NCI-H1105 (cell line): ENCODE data around the gene ALDH18A1.
"Not testable (repeated sequence)": the region's sequence is repeated elsewhere in the genome, so short reads cannot be mapped to it uniquely, and the experiment has no call there.

Experiments used
- DNase-seq: peaks from one replicate; lab custom pipeline; 2025; lab: John Stamatoyannopoulos, UW

Gene ALDH18A1

GRCh38 chr10:95656291-95657164 is at the start of gene ALDH18A1:
Gene ALDH18A1 (minus strand): TSS chr10:95656711. CDS start chr10:95653377, 3,334 bp downstream.
- DNase-seq: peak; percentile 21

DNA sequence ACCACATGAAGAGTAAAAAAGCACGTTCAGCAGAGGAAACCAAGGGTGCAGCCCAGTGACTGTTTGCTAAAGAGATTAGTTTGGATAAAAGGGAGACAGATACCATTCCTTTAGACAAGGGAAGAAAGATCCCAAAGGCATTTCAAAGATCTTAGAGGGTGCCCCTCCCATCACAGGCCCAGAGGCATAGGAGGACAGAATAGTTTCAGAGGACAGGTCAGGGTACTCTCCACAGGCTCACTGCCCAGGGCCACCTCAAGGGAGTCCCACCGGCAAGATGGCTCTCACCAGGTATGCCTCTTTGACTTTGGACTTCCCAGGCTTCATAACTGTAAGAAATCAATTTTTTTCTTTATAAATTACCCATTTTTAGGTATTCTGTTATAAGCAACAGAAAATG is 41.9 kb upstream of the ALDH18A1 start:
- DNase-seq: no peak

DNA sequence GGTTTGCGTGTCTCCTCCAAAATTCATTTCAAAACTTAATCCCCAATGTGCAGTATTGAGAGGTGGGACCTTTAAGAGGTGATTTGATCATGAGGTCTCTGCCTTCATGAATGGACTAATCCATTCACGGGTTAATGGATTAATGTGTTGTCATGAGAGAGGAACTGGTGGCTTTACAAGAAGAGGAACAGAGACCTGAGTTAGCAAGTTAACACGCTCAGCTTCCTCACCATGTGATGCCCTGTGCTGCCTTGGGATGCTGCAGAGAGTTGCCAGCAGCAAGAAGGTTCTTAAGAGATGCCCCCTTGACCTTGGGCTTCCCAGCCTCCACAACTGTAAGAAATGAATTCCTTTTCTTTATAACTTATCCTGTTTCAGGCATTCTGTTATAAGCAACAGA is 40.9 kb upstream of the ALDH18A1 start:
- no peak for DNase-seq

- no peak for DNase-seq
These were observed 38.2 kb upstream of the ALDH18A1 start for GRCh38 chr10:95694665-95695064.

- DNase-seq: peak; percentile 95
These were observed 37.4 kb upstream of the ALDH18A1 start, which contains the start of gene TCTN3 for GRCh38 chr10:95693668-95694534. Gene TCTN3 (minus strand): TSS chr10:95693927. CDS start chr10:95693899, 28 bp downstream.

DNA sequence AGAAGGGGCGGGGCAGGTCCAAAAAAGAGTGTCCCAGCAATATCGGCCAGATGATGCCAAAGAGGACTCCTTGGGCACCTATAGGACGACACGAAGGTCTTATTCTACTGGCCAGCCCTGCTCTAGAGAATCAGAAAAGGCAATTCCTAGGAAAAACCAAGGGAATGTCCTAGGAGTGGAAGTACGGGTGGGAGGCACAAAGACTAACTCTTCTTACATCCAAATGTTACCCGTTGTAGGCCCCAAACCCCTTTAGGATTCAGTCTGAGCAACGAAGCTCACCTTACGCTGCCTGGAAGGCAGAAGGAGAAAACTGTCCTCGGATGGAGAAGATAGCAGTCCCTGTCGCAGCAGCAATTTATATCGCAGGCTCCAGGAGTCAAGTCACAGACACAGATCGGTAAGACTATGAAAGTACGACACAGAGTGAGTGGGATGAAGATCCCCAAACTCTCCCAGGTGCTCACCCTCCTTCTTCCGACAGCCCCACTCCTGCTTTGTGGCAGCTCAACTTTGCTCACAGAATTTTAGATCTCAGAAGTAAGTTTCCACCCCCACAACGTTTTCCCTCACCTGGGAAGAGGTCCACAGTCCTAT is 36.7 kb upstream of the ALDH18A1 start:
- no peak for DNase-seq

- no peak for DNase-seq
These were observed 34.8 kb upstream of the ALDH18A1 start for GRCh38 chr10:95691281-95691680.

GRCh38 chr10:95688648-95689047 is 32.1 kb upstream of the ALDH18A1 start:
- no peak for DNase-seq

- no peak for DNase-seq
These were observed 27.5 kb upstream of the ALDH18A1 start for GRCh38 chr10:95683966-95684365.

GRCh38 chr10:95675403-95676116 is 19.0 kb upstream of the ALDH18A1 start:
- DNase-seq: no peak

- no peak for DNase-seq
These were observed 18.1 kb upstream of the ALDH18A1 start for GRCh38 chr10:95674643-95675042.

DNA sequence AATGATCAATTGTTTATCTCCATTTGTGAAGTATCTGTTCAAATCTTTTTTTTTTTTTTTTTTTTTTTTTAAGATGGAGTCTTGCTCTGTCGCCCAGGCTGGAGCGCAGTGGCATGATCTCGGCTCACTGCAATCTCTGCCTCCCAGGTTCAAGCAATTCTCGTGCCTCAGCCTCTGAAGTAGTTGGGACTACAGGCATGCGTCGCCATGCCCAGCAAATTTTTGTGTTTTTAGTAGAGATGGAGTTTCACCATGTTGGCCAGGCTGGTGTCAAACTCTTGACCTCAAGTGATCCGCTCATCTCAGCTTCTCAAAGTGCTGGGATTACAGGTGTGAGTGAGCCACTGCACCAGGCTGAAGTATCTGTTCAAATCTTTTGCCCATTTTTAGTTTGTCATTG is 16.1 kb upstream of the ALDH18A1 start:
- DNase-seq: not testable (repeated sequence)

DNA sequence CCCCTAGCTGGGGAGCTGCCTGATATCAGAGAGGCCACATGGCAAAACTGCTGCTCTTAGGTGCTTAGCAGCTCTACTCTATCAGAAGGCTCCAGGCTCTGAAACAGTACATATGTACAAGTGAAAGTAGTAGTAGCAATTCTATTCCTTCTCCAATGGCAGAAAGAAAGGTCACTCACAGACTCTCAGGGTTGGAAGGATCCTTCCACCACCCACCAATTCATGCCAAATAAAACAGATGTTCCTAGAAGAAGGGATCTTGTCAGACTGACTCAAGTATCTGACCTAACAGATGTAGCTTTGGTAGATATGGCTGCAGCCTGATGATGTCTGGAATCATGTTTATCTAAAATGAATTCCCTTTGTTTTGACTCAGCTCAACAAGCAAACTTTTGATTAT is 8.0 kb upstream of the ALDH18A1 start:
- no peak for DNase-seq

GRCh38 chr10:95663496-95663895 is 7.0 kb upstream of the ALDH18A1 start:
- no peak for DNase-seq

- DNase-seq: no peak
These were observed 5.3 kb upstream of the ALDH18A1 start for GRCh38 chr10:95661818-95662217.

DNA sequence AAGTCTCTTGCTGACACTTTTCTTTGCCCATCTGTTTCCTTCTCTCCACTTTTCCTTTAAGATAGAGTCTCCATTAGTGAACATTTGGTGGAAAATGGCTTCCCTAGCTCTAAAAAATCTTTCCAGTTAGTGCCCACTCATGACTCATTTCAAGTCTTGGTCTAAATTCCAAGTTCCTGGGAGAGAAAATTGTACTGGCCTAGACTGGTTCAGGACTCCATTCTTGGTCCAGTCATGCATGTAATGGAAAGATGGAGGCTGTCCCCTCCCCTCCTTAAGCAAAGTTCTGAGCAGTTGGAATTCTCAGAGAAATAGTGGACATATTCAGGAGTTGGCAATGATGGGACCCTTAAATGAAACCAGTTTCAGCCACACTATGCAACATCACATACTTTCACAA is 3.8 kb upstream of the ALDH18A1 start:
- no peak for DNase-seq

GRCh38 chr10:95657250-95657649 is 739 bp upstream of the ALDH18A1 start:
- DNase-seq: no peak

GRCh38 chr10:95655571-95656290 is 780 bp downstream of the ALDH18A1 start:
- DNase-seq: peak; percentile 1

DNA sequence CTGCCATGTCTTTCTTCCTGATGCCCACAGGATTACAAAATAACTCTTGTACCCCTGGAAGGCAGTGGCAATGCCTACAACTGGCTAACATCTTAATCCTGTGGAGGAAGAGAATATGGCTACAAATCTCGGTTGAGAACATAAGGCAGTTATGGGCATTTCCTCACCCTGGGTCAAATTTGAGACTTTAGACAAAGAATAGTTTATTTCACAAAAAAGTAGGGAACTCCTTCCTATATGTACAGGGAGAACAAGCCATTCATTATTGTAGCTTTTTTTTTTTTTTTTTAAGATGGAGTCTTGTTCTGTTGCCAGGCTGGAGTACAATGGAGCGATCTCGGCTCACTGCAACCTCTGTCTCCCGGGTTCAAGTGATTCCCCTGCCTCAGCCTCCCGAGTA is 2.6 kb downstream of the ALDH18A1 start:
- DNase-seq: no peak

GRCh38 chr10:95651346-95652060 is 5.0 kb downstream of the ALDH18A1 start:
- no peak for DNase-seq
